ENCODE results near the gene AGBL3.
"Not testable (repeated sequence)": the region's sequence is repeated elsewhere in the genome, so short reads cannot be mapped to it uniquely, and the experiment has no call there.

GRCh38 chr7:135170998-135171481, 184.7 kb downstream of the AGBL3 start:
- TF ChIP-seq, protein P1, sequence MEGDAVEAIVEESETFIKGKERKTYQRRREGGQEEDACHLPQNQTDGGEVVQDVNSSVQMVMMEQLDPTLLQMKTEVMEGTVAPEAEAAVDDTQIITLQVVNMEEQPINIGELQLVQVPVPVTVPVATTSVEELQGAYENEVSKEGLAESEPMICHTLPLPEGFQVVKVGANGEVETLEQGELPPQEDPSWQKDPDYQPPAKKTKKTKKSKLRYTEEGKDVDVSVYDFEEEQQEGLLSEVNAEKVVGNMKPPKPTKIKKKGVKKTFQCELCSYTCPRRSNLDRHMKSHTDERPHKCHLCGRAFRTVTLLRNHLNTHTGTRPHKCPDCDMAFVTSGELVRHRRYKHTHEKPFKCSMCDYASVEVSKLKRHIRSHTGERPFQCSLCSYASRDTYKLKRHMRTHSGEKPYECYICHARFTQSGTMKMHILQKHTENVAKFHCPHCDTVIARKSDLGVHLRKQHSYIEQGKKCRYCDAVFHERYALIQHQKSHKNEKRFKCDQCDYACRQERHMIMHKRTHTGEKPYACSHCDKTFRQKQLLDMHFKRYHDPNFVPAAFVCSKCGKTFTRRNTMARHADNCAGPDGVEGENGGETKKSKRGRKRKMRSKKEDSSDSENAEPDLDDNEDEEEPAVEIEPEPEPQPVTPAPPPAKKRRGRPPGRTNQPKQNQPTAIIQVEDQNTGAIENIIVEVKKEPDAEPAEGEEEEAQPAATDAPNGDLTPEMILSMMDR (IDR thresholded peaks at IDR 0.05; ENCODE audit: low read depth, low read length, missing input control) = not testable (repeated sequence)
- TF ChIP-seq, protein P2, sequence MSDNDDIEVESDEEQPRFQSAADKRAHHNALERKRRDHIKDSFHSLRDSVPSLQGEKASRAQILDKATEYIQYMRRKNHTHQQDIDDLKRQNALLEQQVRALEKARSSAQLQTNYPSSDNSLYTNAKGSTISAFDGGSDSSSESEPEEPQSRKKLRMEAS (IDR thresholded peaks at IDR 0.05) = not testable (repeated sequence)
- TF ChIP-seq, protein P3, sequence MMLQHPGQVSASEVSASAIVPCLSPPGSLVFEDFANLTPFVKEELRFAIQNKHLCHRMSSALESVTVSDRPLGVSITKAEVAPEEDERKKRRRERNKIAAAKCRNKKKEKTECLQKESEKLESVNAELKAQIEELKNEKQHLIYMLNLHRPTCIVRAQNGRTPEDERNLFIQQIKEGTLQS (IDR thresholded peaks at IDR 0.05) = not testable (repeated sequence)
- not testable (repeated sequence) for TF ChIP-seq TAF1 (conservative IDR thresholded peaks at IDR 0.05); NR2F2 (IDR thresholded peaks at IDR 0.05); EGR1 (IDR thresholded peaks at IDR 0.05; ENCODE audit: low read depth in 2 of 2); GABPA (IDR thresholded peaks at IDR 0.05 in 1 of 2, conservative IDR thresholded peaks at IDR 0.05 in 1 of 2); YY1 (IDR thresholded peaks at IDR 0.05); FOXA1 (IDR thresholded peaks at IDR 0.05); SP1 (IDR thresholded peaks at IDR 0.05)
- TF ChIP-seq, protein P4, sequence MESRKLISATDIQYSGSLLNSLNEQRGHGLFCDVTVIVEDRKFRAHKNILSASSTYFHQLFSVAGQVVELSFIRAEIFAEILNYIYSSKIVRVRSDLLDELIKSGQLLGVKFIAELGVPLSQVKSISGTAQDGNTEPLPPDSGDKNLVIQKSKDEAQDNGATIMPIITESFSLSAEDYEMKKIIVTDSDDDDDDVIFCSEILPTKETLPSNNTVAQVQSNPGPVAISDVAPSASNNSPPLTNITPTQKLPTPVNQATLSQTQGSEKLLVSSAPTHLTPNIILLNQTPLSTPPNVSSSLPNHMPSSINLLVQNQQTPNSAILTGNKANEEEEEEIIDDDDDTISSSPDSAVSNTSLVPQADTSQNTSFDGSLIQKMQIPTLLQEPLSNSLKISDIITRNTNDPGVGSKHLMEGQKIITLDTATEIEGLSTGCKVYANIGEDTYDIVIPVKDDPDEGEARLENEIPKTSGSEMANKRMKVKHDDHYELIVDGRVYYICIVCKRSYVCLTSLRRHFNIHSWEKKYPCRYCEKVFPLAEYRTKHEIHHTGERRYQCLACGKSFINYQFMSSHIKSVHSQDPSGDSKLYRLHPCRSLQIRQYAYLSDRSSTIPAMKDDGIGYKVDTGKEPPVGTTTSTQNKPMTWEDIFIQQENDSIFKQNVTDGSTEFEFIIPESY (IDR thresholded peaks at IDR 0.05) = not testable (repeated sequence)

Data from liver (tissue), 3 donors.